Left cardiac atrium (tissue), 4 donors: ENCODE measurements around the gene PFDN5. TPM values are rescaled to one million over a fixed set of nuclear protein-coding genes. Genes with fewer than 3 reads are reported as not detected.
"Not testable (repeated sequence)": the region's sequence is repeated elsewhere in the genome, so short reads cannot be mapped to it uniquely, and the experiment has no call there.

Experiments
- ATAC-seq, 2 donors: fragments of 200-7000 bp; cut with Tn5 transposase; one replicate each; pipeline ENCODE4 v1.9.1; 2020; ENCODE audit warnings: mild to moderate bottlenecking in 2 of 2, moderate library complexity in 2 of 2
- DNase-seq: peaks from one replicate; pipeline ENCODE4 v3.0.0-alpha.2; 2020
- intact Hi-C, 2 donors: fragments of 100-400 bp; cut with DNase I; formaldehyde crosslinking; loops; one replicate each; pipeline versions ENCODE4 v1.14.1 to v1.15.1; 2022 to 2023
- total RNA-seq, 2 donors: library from RNA; stranded (reverse); fragmentation: NEBNext Ultra II Directional; extraction: Animal tissue kit (Norgen Biotek cat#: 25700); gene quantifications; one replicate each; pipeline ENCODE4 v1.2.1, GENCODE V29; 2021
- donor health status: DM: no; HTN: yes; CAD: no.
- donor health status: DM: no; HTN: yes; CAD: no; lungs with severe emphysema.
- donor health status: DM: yes; HTN: yes; CAD: no.
- donor health status: Dilated cardiomyopathy.

PFDN5 gene
- total RNA-seq, 2 donors from 2014 or later = 345 to 377 TPM

- intact Hi-C loops = no loop called here
- DNase-seq (no peak), ATAC-seq (no peak)
Measured at GRCh38 chr12:53279283-53279869, 16.0 kb upstream of the PFDN5 start.

GRCh38 chr12:53279888-53280498 lies 15.3 kb upstream of the PFDN5 start:
- DNase-seq (no peak), ATAC-seq (no peak)
- intact Hi-C loops = no loop called here

GRCh38 chr12:53286448-53286847 lies 8.9 kb upstream of the PFDN5 start:
- peak in 1 of 2 donors; percentile 55 for ATAC-seq
- DNase-seq = no peak
- intact Hi-C loops = loop anchor here in 1 of 2 donors (5.0 kb wide), 1 partner anchor 74 kb away; no protein-coding TSS in a partner anchor

- ATAC-seq = peak; percentile 82
- intact Hi-C loops = loop anchor here (1.0 to 5.0 kb wide), 2 partner anchors 74 to 75 kb away; no protein-coding TSS in a partner anchor
- peak; percentile 82 for DNase-seq
Measured at GRCh38 chr12:53287741-53288216, 7.6 kb upstream of the PFDN5 start.

GRCh38 chr12:53288322-53288721 lies 7.0 kb upstream of the PFDN5 start:
- no peak for ATAC-seq

GRCh38 chr12:53289891-53290290 lies 5.5 kb upstream of the PFDN5 start:
- DNase-seq (no peak), ATAC-seq (no peak)
- intact Hi-C loops = loop anchor here (5.0 to 10.0 kb wide), 2 partner anchors 78 to 225 kb away; no protein-coding TSS in a partner anchor

More at GRCh38 chr12:53288322-53288721, 7.0 kb upstream of the PFDN5 start:
- intact Hi-C loops = loop anchor here in 1 of 2 donors (5.0 kb wide), 1 partner anchor 76 kb away; no protein-coding TSS in a partner anchor
- no peak for DNase-seq

GRCh38 chr12:53290661-53291060 lies 4.7 kb upstream of the PFDN5 start:
- no peak for DNase-seq
- intact Hi-C loops = loop anchor here in 1 of 2 donors (10.0 kb wide), 1 partner anchor 226 kb away; no protein-coding TSS in a partner anchor
- no peak for ATAC-seq

- DNase-seq (no peak), ATAC-seq (no peak)
- intact Hi-C loops = loop anchor here in 1 of 2 donors (10.0 kb wide), 1 partner anchor 228 kb away; no protein-coding TSS in a partner anchor
Measured at GRCh38 chr12:53292426-53292825, 2.9 kb upstream of the PFDN5 start.

GRCh38 chr12:53295891-53296219 lies 513 bp downstream of the PFDN5 start:
- intact Hi-C loops = loop anchor here in 1 of 2 donors (10.0 kb wide), 1 partner anchor 231 kb away; no protein-coding TSS in a partner anchor
- ATAC-seq = peak in 1 of 2 donors; percentile 2
- DNase-seq = no peak

- intact Hi-C loops = loop anchor here in 1 of 2 donors (10.0 kb wide), 1 partner anchor 232 kb away; no protein-coding TSS in a partner anchor
- DNase-seq, ATAC-seq: not testable (repeated sequence)
Measured at GRCh38 chr12:53297106-53297505, 1.8 kb downstream of the PFDN5 start.

- intact Hi-C loops = loop anchor here in 1 of 2 donors (10.0 kb wide), 1 partner anchor 233 kb away; no protein-coding TSS in a partner anchor
Measured at GRCh38 chr12:53298164-53298563, 2.8 kb downstream of the PFDN5 start.

GRCh38 chr12:53299101-53299453 lies 3.7 kb downstream of the PFDN5 start:
- intact Hi-C loops = loop anchor here in 1 of 2 donors (10.0 kb wide), 1 partner anchor 234 kb away; no protein-coding TSS in a partner anchor
- ATAC-seq (peak in 1 of 2 donors; percentile 18), DNase-seq (no peak)

More at GRCh38 chr12:53298164-53298563, 2.8 kb downstream of the PFDN5 start:
- DNase-seq = no peak
- no peak for ATAC-seq

- ATAC-seq (peak; percentile 83 to 87), DNase-seq (peak; percentile 91)
- intact Hi-C loops = loop anchor here in 1 of 2 donors (10.0 kb wide), 1 partner anchor 235 kb away; no protein-coding TSS in a partner anchor
Measured at GRCh38 chr12:53299454-53300180, 4.3 kb downstream of the PFDN5 start, which contains the start of gene MYG1. TSS of gene MYG1 (plus strand) at chr12:53299695. CDS start at chr12:53299738, 43 bp downstream.

- ATAC-seq (no peak), DNase-seq (no peak)
- intact Hi-C loops = no loop called here
Measured at GRCh38 chr12:53300187-53300586, 4.8 kb downstream of the PFDN5 start.

GRCh38 chr12:53302903-53303302 lies 7.6 kb downstream of the PFDN5 start:
- DNase-seq (no peak), ATAC-seq (no peak)
- intact Hi-C loops = no loop called here

GRCh38 chr12:53306826-53307225 lies 11.5 kb downstream of the PFDN5 start:
- intact Hi-C loops = no loop called here
- ATAC-seq = no peak
- DNase-seq = no peak

GRCh38 chr12:53308276-53308675 lies 12.9 kb downstream of the PFDN5 start:
- intact Hi-C loops = no loop called here
- ATAC-seq = no peak

GRCh38 chr12:53313996-53314395 lies 18.7 kb downstream of the PFDN5 start:
- ATAC-seq (no peak), DNase-seq (no peak)
- intact Hi-C loops = no loop called here

More at GRCh38 chr12:53308276-53308675, 12.9 kb downstream of the PFDN5 start:
- DNase-seq = no peak
